ENCODE results near the gene STAT5A.
"Not testable (repeated sequence)": the region's sequence is repeated elsewhere in the genome, so short reads cannot be mapped to it uniquely, and the experiment has no call there.

Gene STAT5A

GRCh38 chr17:42309986-42310786 is 21.9 kb downstream of the STAT5A start:
- no peak for DNase-seq

GRCh38 chr17:42310787-42311215 is 22.5 kb downstream of the STAT5A start:
- no peak for DNase-seq

- DNase-seq = no peak
Observed at GRCh38 chr17:42311240-42312034, 23.1 kb downstream of the STAT5A start.

GRCh38 chr17:42312035-42312284 is 23.7 kb downstream of the STAT5A start:
- no peak for DNase-seq

GRCh38 chr17:42312285-42313130 is 24.2 kb downstream of the STAT5A start:
- DNase-seq = peak; percentile 16 to 75

GRCh38 chr17:42313389-42313772 is 25.1 kb downstream of the STAT5A start:
- no peak for DNase-seq

- DNase-seq = no peak
Observed at GRCh38 chr17:42313773-42314566, 25.7 kb downstream of the STAT5A start.

GRCh38 chr17:42315402-42316156 is 27.3 kb downstream of the STAT5A start:
- no peak for DNase-seq

- DNase-seq = no peak
Observed at GRCh38 chr17:42316755-42317154, 28.5 kb downstream of the STAT5A start.

GRCh38 chr17:42317266-42317845 is 29.1 kb downstream of the STAT5A start:
- peak; percentile 14 to 74 for DNase-seq

- DNase-seq = not testable (repeated sequence)
Observed at GRCh38 chr17:42317967-42318366, 29.7 kb downstream of the STAT5A start.

GRCh38 chr17:42321555-42321954 is 33.3 kb downstream of the STAT5A start:
- DNase-seq = peak; percentile 6 to 82

- DNase-seq = peak; percentile 86 to 91
Observed at GRCh38 chr17:42322382-42323267, 34.3 kb downstream of the STAT5A start.

- no peak for DNase-seq
Observed at GRCh38 chr17:42323268-42323773, 35.0 kb downstream of the STAT5A start.

- DNase-seq = no peak
Observed at GRCh38 chr17:42325026-42325425, 36.7 kb downstream of the STAT5A start.

GRCh38 chr17:42329025-42329976 is 41.0 kb downstream of the STAT5A start:
- DNase-seq = no peak

GRCh38 chr17:42333053-42333452 is 44.8 kb downstream of the STAT5A start:
- no peak for DNase-seq

GRCh38 chr17:42334677-42335076 is 46.4 kb downstream of the STAT5A start:
- DNase-seq = no peak

GRCh38 chr17:42337442-42337841 is 49.1 kb downstream of the STAT5A start:
- no peak for DNase-seq
